ENCODE measurements around the gene SUB1.
A peak's percentile ranks its signal among the peaks of the same experiment; 100 is the strongest.

The SUB1 gene

GRCh38 chr5:32604800-32605765 lies 19.7 kb downstream of the SUB1 start:
- H3K27ac ChIP-seq = no peak overlapping the region
- TF ChIP-seq CTCF (conservative IDR thresholded peaks at IDR 0.05) = no peak

- TF ChIP-seq CTCF (conservative IDR thresholded peaks at IDR 0.05) = no peak
- H3K27ac ChIP-seq = no peak overlapping the region
Observed at GRCh38 chr5:32605766-32606152, 20.4 kb downstream of the SUB1 start.

GRCh38 chr5:32612134-32612888 lies 27.0 kb downstream of the SUB1 start:
- TF ChIP-seq CTCF (conservative IDR thresholded peaks at IDR 0.05) = no peak
- H3K27ac ChIP-seq = no peak overlapping the region; the same call in 1 of the 2 replicates

GRCh38 chr5:32613050-32613672 lies 27.8 kb downstream of the SUB1 start:
- TF ChIP-seq CTCF (conservative IDR thresholded peaks at IDR 0.05) = peak; percentile 93

GRCh38 chr5:32615236-32615635 lies 29.9 kb downstream of the SUB1 start:
- H3K27ac ChIP-seq = no peak overlapping the region
- no peak for TF ChIP-seq CTCF (conservative IDR thresholded peaks at IDR 0.05)

More at GRCh38 chr5:32613050-32613672, 27.8 kb downstream of the SUB1 start:
- H3K27ac ChIP-seq = no peak overlapping the region; the same call in 1 of the 2 replicates

GRCh38 chr5:32618962-32619361 lies 33.6 kb downstream of the SUB1 start:
- TF ChIP-seq CTCF (conservative IDR thresholded peaks at IDR 0.05) = no peak
- no peak overlapping the region for H3K27ac ChIP-seq

- H3K27ac ChIP-seq = no peak overlapping the region
- TF ChIP-seq CTCF (conservative IDR thresholded peaks at IDR 0.05) = no peak
Observed at GRCh38 chr5:32621256-32621655, 35.9 kb downstream of the SUB1 start.
